GM12892 (cell line): Measurements from ENCODE around the gene KIR3DL2.
"Not testable (repeated sequence)": the region's sequence is repeated elsewhere in the genome, so short reads cannot be mapped to it uniquely, and the experiment has no call there.

Source experiments
- POLR2A ChIP-seq: IDR thresholded peaks from 2 replicates; pipeline ENCODE4 v1.6.1; 2011; ENCODE audit warnings: low read depth, low read length, control low read depth
- POLR2AphosphoS5 ChIP-seq: IDR thresholded peaks from 2 replicates; pipeline ENCODE4 v1.6.1; 2011; ENCODE audit warnings: low read depth, low read length, control low read depth
- TAF1 ChIP-seq: IDR thresholded peaks from 2 replicates; pipeline ENCODE4 v1.6.1; 2011; ENCODE audit warnings: low read depth, mild to moderate bottlenecking, control low read depth, low read length, borderline replicate concordance

- not testable (repeated sequence) for TF ChIP-seq POLR2AphosphoS5, POLR2A, TAF1
Measured at GRCh38 chr19:54824416-54824815, 25.8 kb upstream of the KIR3DL2 start.
